Activated CD4-positive, alpha-beta memory T cell treated with anti-CD3 and anti-CD28 coated beads for 36 hours (primary cell): ENCODE data around the gene RBM3. TPM values are rescaled to one million over a fixed set of nuclear protein-coding genes. Genes with fewer than 3 reads are reported as not detected.

Experiments used
- CTCF ChIA-PET: fragments of 350-600 bp; sonication (Branson Sonifier 250); formaldehyde crosslinking; loops from one replicate; lab custom pipeline; 2021; ENCODE audit warnings: antibody characterized with exemption, inconsistent platforms; lab: Charles Lee
- POLR2A ChIA-PET: fragments of 350-600 bp; sonication (Branson Sonifier 250); formaldehyde crosslinking; loops from one replicate; lab custom pipeline; 2021; ENCODE audit warnings: antibody characterized with exemption; lab: Charles Lee
- DNase-seq: peaks from one replicate; pipeline ENCODE4 v3.0.0-alpha.2; 2020
- H3K27ac Mint-ChIP-seq: one replicate; pipeline ENCODE4 v1.8.0; 2021; ENCODE audit warnings: mixed read lengths
- H3K27me3 Mint-ChIP-seq: one replicate; pipeline ENCODE4 v1.8.0; 2021; ENCODE audit warnings: mixed read lengths
- H3K36me3 Mint-ChIP-seq: one replicate; pipeline ENCODE4 v1.8.0; 2021; ENCODE audit warnings: mixed read lengths
- H3K4me1 Mint-ChIP-seq: one replicate; pipeline ENCODE4 v1.8.0; 2021; ENCODE audit warnings: low read depth, mixed read lengths
- H3K4me3 Mint-ChIP-seq: one replicate; pipeline ENCODE4 v1.8.0; 2021; ENCODE audit warnings: mild to moderate bottlenecking, mixed read lengths
- H3K9me3 Mint-ChIP-seq: one replicate; pipeline ENCODE4 v1.8.0; 2021; ENCODE audit warnings: mixed read lengths
- intact Hi-C: fragments of 100-400 bp; cut with micrococcal nuclease; formaldehyde crosslinking; loops from one replicate; pipeline ENCODE4 v1.15.1; 2023
- total RNA-seq, 2 experiments: library from RNA; stranded (reverse); gene quantifications; one replicate each; pipeline ENCODE4 v1.2.3, GENCODE V29; 2021

RBM3 gene
- total RNA-seq, 2 experiments from 2014 or later: 191 to 197 TPM

DNA sequence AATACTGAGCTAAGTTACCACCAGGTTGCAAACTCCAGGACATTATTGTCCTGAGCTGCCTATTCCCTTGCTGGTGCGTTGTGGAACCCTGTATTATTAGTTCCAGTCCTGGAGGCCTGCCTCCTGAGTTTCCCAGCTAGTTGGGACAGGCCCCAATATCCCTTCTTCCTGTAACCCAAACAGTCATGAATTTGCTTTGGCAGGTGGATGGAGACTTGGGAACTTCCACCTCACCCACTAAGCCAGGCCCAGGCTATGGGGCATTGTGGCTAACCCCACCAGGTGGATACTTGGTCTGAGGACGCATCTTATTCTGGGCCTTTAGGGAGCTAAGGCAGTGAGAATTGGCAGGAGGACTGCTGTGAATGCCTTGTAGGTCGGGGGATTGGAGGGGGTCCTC lies 5.0 kb downstream of the RBM3 start:
- Mint-ChIP-seq H3K4me3 (no peak overlapping the region), H3K4me1 (peaks cover 21% of the 10 kb centered on the region), H3K36me3 (peaks cover 42% of the 10 kb centered on the region), H3K27me3 (no peaks in the 10 kb centered on the region), H3K9me3 (no peaks in the 10 kb centered on the region), H3K27ac (no peak overlapping the region)
- intact Hi-C loops: loop anchor here (10.0 kb wide), 2 partner anchors 106 to 696 kb away; partner anchors contain the start of gene WAS
- ChIA-PET CTCF (no interaction called here), POLR2A (interaction anchor here (0.7 to 1.5 kb wide), 3 partner anchors 58 to 333 kb away, joined by 3 read pairs; partner anchors contain the start of genes EBP and SLC35A2)
- DNase-seq: no peak

DNA sequence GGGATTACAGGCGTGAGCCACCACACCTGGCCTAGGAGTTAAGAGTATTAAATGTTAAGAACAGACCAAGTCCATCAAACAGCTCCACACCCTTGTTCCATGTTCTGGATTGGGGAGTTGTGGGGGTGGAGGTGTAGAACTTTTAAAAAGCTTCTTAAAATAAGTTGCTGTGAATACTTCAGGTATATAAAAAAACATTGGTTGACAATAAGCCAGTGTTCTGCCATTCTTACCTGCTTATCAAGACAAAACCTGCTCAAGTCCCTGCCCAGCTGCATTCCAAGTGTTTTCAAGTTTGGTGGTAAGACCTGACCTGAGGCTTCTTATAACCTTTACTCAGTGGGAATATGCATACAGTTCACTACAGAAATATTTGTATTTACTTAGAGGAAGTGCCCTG lies 6.4 kb downstream of the RBM3 start:
- Mint-ChIP-seq H3K27me3 (no peaks in the 10 kb centered on the region), H3K27ac (no peak overlapping the region), H3K4me3 (no peak overlapping the region), H3K9me3 (no peaks in the 10 kb centered on the region), H3K36me3 (peaks cover 31% of the 10 kb centered on the region), H3K4me1 (peaks cover 19% of the 10 kb centered on the region)
- DNase-seq: no peak
- CTCF ChIA-PET: no interaction called here
- POLR2A ChIA-PET: no interaction called here
- intact Hi-C loops: no loop called here

DNA sequence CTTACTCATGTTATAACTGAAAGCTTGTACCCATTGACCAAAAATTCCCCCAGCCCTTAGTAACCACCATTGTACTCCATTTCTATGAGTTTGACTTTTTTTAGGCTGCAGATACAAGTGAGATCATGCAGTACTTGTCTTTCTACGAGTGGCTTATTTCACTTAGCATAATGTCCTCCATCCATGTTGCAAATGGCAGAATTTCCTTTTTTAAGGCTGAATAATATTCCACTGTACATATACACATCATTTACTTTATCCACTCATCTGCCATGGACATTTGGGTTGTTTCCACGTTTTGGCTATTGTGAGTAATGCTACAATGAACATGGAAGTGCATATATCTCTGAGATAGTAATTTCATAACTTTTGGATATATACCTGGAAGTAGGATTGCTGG lies 10.4 kb downstream of the RBM3 start:
- POLR2A ChIA-PET: no interaction called here
- CTCF ChIA-PET: no interaction called here
- DNase-seq: no peak
- H3K27me3 Mint-ChIP-seq: no peaks in the 10 kb centered on the region
- no peak overlapping the region for H3K4me3 Mint-ChIP-seq
- no peak overlapping the region for H3K27ac Mint-ChIP-seq
- peaks cover 3% of the 10 kb centered on the region for H3K4me1 Mint-ChIP-seq
- H3K9me3 Mint-ChIP-seq: no peaks in the 10 kb centered on the region
- H3K36me3 Mint-ChIP-seq: peaks cover 1% of the 10 kb centered on the region
- intact Hi-C loops: no loop called here

DNA sequence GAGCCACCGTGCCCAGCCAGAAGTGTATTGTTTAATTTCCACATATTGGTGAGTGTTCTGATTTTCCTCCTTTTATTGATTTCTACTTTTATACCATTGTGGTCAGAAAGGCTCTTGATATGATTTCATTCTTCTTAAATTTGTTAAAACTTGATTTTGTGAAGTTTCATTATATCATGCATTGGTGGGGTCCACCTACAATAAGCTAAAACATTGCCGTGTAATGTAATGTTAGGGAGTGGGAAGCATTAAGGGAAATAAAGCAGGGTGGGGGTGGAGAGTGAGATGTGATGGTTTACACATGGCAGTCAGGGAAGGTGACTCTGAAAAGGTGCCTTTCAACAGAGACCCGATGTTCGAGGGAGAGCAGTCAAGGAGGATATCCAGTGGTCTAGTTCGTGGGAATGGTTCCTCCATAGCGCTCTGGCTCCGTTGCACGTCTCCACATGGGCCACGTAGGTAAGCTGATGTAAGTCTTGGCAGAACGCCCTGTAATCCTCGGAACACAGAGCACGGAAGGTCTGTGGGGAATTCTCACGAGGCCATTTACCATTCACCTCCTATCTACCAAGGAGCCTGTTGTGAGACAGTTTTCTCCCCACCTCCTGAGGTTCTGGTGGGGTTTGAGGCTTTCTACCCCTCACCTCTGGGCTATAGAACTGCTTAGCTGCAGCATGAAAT lies 15.3 kb downstream of the RBM3 start:
- POLR2A ChIA-PET: no interaction called here
- Mint-ChIP-seq H3K9me3 (no peaks in the 10 kb centered on the region), H3K4me1 (no peaks in the 10 kb centered on the region), H3K27me3 (no peaks in the 10 kb centered on the region), H3K27ac (no peak overlapping the region), H3K4me3 (no peak overlapping the region), H3K36me3 (no peaks in the 10 kb centered on the region)
- no peak for DNase-seq
- CTCF ChIA-PET: no interaction called here
- intact Hi-C loops: no loop called here

DNA sequence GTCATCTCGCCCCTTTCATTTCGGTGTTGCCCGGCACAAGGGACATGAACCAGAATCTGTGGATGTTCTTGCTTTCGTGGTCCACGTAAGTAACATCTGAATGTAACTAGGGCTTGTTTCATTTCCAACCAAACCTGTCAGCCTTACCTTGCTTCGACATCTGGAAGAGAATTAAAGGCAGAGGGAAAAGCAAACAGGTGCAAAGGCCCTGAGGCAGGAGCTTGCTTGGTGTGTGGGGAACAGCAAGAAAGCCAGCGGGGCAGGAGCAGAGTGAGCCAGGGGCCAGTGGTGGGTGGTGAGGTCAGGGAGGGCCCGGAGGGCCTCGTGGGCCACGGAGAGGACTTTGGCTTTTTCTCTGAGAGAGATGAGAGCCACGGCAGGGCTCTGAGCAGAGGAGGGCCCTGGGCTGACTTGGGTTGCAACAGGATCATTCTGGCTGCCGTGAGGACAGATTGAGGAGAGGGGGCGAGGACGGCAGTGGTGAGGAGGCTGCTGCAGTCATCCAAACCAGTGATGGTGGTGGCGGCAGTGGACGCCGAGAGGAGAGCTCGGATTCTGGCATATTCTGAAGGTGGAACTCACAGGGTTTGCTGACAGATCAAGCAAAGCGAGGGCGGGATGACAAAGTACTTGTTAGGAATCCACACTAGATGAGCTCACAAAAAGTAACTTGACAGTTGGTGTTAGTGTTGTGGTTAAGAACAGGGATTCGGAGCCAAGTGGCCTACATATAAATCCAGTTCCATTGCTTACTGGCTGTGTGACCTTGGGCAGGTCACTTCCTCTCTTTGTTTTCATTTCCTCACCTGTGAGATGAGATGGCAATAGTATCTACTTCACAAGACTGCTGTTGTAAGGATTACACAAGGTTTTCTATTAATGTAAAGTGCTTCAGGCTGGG lies 16.2 kb downstream of the RBM3 start:
- H3K27me3 Mint-ChIP-seq: no peaks in the 10 kb centered on the region
- H3K9me3 Mint-ChIP-seq: no peaks in the 10 kb centered on the region
- ChIA-PET CTCF (no interaction called here), POLR2A (no interaction called here)
- H3K36me3 Mint-ChIP-seq: no peaks in the 10 kb centered on the region
- no peak for DNase-seq
- no peak overlapping the region for H3K27ac Mint-ChIP-seq
- no peak overlapping the region for H3K4me3 Mint-ChIP-seq
- intact Hi-C loops: no loop called here
- H3K4me1 Mint-ChIP-seq: no peaks in the 10 kb centered on the region

DNA sequence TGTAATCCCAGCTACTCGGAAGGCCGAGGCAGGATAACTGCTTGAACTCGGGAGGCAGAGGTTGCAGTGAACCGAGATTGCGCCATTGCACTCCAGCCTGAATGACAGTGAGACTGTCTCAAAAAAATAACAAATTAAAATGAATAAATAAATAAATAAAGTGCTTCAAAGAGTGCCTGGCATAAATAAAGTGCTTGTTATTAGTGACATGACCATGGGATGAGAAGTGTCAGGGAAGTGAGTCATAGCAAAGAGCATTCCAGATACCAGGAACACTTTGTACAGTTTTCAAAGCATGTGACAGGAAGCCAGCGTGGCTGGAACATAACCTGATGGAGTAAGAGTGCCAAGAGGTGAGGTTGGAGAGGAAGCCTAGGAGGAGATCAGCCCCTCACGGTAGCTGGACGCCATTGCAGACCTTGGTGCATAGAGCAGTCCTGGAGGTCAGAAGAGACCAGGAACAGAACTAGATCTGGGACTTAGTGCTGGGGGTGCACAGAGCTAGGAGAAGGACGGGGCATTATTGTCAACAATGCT lies 17.0 kb downstream of the RBM3 start:
- CTCF ChIA-PET: no interaction called here
- H3K36me3 Mint-ChIP-seq: no peaks in the 10 kb centered on the region
- no peak for DNase-seq
- H3K9me3 Mint-ChIP-seq: no peaks in the 10 kb centered on the region
- H3K27me3 Mint-ChIP-seq: no peaks in the 10 kb centered on the region
- intact Hi-C loops: no loop called here
- POLR2A ChIA-PET: no interaction called here
- H3K4me3 Mint-ChIP-seq: no peak overlapping the region
- no peak overlapping the region for H3K27ac Mint-ChIP-seq
- H3K4me1 Mint-ChIP-seq: no peaks in the 10 kb centered on the region

DNA sequence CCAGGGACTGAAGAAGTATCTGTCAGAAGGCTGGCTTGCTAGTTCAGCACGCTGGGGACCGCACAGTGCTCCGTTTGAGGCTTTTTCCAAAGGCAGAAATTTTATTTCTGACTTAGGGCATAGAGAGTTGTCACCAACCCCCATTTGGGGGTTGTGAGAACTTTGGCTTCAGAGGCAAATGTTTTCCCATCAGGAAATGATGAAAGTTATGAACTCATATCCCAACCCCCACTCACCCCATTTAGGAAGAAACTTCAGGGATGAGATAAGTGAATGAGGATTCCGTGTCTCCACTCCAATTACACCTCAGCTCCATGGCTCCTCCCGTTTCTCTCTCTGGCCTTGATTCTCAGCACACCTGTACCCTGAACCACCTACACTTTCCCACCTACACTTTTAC lies 18.7 kb downstream of the RBM3 start:
- no peak overlapping the region for H3K27ac Mint-ChIP-seq
- H3K4me3 Mint-ChIP-seq: no peak overlapping the region
- intact Hi-C loops: no loop called here
- H3K9me3 Mint-ChIP-seq: no peaks in the 10 kb centered on the region
- CTCF ChIA-PET: no interaction called here
- peaks cover 2% of the 10 kb centered on the region for H3K4me1 Mint-ChIP-seq
- H3K27me3 Mint-ChIP-seq: no peaks in the 10 kb centered on the region
- POLR2A ChIA-PET: no interaction called here
- no peak for DNase-seq
- H3K36me3 Mint-ChIP-seq: no peaks in the 10 kb centered on the region

DNA sequence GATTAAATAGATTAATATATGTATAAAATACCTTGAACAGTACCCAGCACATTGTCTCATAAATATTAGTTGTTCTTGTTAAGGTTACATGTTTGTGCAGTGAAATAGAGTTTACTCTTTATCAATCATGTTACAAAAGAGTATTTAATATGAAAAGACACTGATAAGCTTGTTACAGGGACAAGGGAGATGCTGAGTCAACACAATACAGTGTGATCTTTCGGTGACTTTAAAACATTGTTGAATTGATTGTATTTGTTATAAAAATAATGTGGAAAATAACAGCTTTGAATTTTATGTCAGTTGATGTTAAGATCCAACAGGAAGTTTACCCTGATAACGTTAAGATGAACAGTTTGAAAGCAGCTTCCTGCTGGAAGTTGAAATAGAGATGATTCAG lies 21.6 kb downstream of the RBM3 start:
- H3K4me3 Mint-ChIP-seq: no peak overlapping the region
- ChIA-PET CTCF (interaction anchor here (0.7 to 1.0 kb wide), 2 partner anchors 18 to 21 kb away, joined by 3 read pairs; no protein-coding TSS in a partner anchor), POLR2A (no interaction called here)
- H3K27me3 Mint-ChIP-seq: no peaks in the 10 kb centered on the region
- no peaks in the 10 kb centered on the region for H3K9me3 Mint-ChIP-seq
- intact Hi-C loops: loop anchor here (5.0 kb wide), 1 partner anchor 141 kb away; no protein-coding TSS in a partner anchor
- no peaks in the 10 kb centered on the region for H3K36me3 Mint-ChIP-seq
- H3K27ac Mint-ChIP-seq: no peak overlapping the region
- DNase-seq: no peak
- peaks cover 8% of the 10 kb centered on the region for H3K4me1 Mint-ChIP-seq

DNA sequence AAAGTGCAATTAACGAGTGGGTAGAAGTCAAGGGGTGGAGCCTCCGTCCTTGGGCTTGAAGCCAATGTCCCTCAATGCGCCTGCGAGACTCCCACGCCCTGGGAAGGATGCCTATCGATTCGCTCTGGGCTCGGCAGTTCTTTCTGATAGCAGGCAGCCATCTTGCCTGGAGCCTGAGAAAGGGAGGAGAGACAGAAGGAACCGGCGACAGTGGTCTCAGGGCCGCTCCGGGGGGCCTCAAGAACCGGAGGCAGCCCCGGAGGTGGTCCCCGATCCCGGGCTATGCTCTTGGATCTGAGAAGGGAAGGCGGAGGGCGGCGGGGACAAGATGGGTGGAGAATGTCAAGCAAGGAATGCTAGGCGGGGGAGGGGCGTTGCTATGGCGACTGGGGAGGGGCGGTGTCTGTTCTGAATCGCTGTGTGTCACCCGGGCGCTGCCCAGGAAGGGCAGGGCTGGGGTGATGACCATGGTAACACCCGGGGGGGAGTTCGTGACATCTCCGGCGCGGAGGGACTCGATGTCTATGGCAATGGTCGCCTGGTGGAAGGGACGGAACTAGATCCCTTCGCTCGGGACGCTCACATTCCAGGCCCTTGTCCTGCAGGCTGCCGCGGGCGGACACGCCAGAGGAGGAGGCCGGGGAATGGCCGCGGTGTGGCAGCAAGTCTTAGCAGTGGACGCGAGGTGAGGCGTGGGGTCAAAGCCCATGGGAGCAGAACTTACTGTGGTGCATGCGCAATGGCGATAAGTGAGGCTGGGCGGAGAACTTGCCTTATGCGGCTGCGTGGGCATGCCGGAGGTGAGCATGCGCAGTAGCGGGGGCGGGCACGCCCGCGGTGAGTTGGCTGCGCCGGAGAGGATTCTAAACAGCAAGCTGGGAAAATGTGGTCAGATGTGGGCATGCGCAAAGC lies 23.3 kb downstream of the RBM3 start, which contains the start of gene WDR13:
Gene WDR13 (plus strand): TSS at position 140 of the 912 bp plus-strand sequence. CDS start 505 bp downstream, at position 645.
- H3K27ac Mint-ChIP-seq: peak within 1 kb of the TSS; percentile 99
- H3K4me3 Mint-ChIP-seq: peak within 1 kb of the TSS; percentile 96
- no peaks in the 10 kb centered on the region for H3K9me3 Mint-ChIP-seq
- intact Hi-C loops: loop anchor here (1.0 to 5.0 kb wide), 3 partner anchors 23 to 140 kb away; partner anchors contain the start of genes EBP and RBM3
- CTCF ChIA-PET: no interaction called here
- H3K27me3 Mint-ChIP-seq: no peaks in the 10 kb centered on the region
- peak; percentile 93 for DNase-seq
- H3K4me1 Mint-ChIP-seq: peaks cover 8% of the 10 kb centered on the region
- H3K36me3 Mint-ChIP-seq: peaks cover 4% of the 10 kb centered on the region
- POLR2A ChIA-PET: interaction anchor here (0.5 to 0.9 kb wide), 2 partner anchors 202 to 322 kb away, joined by 3 to 4 read pairs; no protein-coding TSS in a partner anchor

DNA sequence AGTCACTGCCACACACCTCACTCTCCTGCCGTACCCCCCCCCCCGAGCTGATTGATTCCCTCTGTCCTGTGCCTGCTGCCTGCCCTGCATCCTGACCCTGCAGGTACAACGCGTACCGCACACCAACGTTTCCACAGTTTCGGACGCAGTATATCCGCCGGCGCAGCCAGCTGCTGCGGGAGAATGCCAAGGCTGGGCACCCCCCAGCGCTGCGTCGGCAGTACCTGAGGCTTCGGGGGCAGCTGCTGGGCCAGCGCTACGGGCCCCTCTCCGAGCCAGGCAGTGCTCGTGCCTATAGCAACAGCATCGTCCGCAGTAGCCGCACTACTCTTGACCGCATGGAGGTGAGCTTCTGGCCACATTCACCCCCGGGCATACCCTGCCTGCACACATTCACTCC lies 24.3 kb downstream of the RBM3 start:
- Mint-ChIP-seq H3K27ac (peak overlapping the region; percentile 99), H3K4me1 (peaks cover 8% of the 10 kb centered on the region), H3K4me3 (peak overlapping the region; percentile 96), H3K36me3 (peaks cover 4% of the 10 kb centered on the region), H3K27me3 (no peaks in the 10 kb centered on the region), H3K9me3 (no peaks in the 10 kb centered on the region)
- ChIA-PET CTCF (no interaction called here), POLR2A (interaction anchor here (0.5 to 0.6 kb wide), 2 partner anchors 321 to 544 kb away, joined by 3 to 4 read pairs; no protein-coding TSS in a partner anchor)
- DNase-seq: no peak
- intact Hi-C loops: loop anchor here (1.0 to 5.0 kb wide), 2 partner anchors 77 to 139 kb away; partner anchors contain the start of gene EBP

DNA sequence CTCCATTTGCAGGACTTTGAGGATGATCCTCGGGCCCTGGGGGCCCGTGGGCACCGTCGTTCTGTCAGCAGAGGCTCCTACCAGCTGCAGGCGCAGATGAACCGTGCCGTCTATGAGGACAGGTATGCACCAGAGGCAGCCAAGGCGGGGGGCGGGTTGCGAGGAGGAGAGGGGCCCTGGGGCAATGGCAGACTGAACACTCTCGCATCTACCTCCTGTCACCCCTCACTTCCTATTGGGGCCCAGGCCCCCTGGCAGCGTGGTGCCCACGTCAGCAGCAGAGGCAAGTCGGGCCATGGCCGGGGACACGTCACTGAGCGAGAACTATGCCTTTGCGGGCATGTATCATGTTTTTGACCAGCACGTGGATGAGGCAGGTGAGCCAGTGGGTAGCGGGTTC lies 25.1 kb downstream of the RBM3 start:
- peaks cover 8% of the 10 kb centered on the region for H3K4me1 Mint-ChIP-seq
- H3K4me3 Mint-ChIP-seq: no peak overlapping the region
- intact Hi-C loops: loop anchor here (5.0 kb wide), 1 partner anchor 138 kb away; no protein-coding TSS in a partner anchor
- peaks cover 5% of the 10 kb centered on the region for H3K36me3 Mint-ChIP-seq
- POLR2A ChIA-PET: no interaction called here
- no peaks in the 10 kb centered on the region for H3K9me3 Mint-ChIP-seq
- DNase-seq: no peak
- no peak overlapping the region for H3K27ac Mint-ChIP-seq
- CTCF ChIA-PET: no interaction called here
- no peaks in the 10 kb centered on the region for H3K27me3 Mint-ChIP-seq
